Sigmoid colon (tissue), 4 donors: Measurements from ENCODE around the gene GPS2.
A peak's percentile ranks its signal among the peaks of the same experiment; 100 is the strongest.

ENCODE experiments used
- EP300 ChIP-seq, 4 donors: sonication (generic); formaldehyde crosslinking; IDR thresholded peaks; one replicate each; pipeline ENCODE4 v1.6.1; 2017; ENCODE audit warnings: antibody characterized with exemption in 4 of 4
- POLR2A ChIP-seq, 2 donors: fragments of 450-650 bp; IDR thresholded peaks; one replicate each; pipeline ENCODE4 v1.6.1; 2016; ENCODE audit warnings: antibody characterized with exemption in 2 of 2, mild to moderate bottlenecking in 2 of 2, moderate library complexity in 2 of 2
- TF ChIP-seq, protein P1 (sequence below), 4 experiments: fragments of 450-650 bp in 3 of 4; fragments of 200-600 bp in 1 of 4; IDR thresholded peaks; one replicate each; pipeline ENCODE4 v1.5.1; 2016 to 2019; ENCODE audit warnings: antibody characterized with exemption in 4 of 4, mild to moderate bottlenecking in 3 of 4, moderate library complexity in 2 of 4

DNA sequence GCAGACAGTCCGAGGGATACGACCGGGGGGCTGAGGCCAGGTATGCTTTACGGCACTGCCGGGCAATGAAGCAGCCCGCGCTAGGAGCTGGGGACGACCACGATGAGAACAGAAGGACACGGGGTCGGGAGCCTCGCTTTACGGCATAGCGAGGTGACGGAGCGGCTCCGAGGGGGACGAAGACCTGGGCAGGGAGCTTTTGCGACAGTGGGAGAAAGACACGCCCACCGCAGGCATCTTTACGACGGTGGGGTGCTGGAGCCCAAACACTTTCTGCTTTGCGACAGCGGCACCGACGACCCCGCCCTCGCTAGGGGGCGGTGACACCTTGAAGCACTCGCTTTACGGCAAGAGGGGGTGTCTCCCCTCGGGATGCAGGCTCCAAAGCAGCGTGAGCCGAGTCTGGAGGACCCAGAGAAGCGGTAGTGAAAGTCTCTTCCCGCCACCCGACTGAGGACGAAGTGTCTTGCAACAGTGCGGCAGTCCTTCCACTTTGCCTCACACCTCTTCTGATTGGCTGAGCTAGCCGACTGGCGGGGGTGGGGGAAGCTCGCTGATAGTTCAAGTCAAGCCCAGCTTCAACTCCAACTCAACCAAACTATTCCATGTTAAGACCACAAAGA lies 14.3 kb upstream of the GPS2 start:
- TF ChIP-seq POLR2A (IDR thresholded peaks at IDR 0.05) = peak; percentile 88 to 93
- TF ChIP-seq EP300 (IDR thresholded peaks at IDR 0.05) = peak in 1 of 4 donors; percentile 41
- TF ChIP-seq, protein P1, sequence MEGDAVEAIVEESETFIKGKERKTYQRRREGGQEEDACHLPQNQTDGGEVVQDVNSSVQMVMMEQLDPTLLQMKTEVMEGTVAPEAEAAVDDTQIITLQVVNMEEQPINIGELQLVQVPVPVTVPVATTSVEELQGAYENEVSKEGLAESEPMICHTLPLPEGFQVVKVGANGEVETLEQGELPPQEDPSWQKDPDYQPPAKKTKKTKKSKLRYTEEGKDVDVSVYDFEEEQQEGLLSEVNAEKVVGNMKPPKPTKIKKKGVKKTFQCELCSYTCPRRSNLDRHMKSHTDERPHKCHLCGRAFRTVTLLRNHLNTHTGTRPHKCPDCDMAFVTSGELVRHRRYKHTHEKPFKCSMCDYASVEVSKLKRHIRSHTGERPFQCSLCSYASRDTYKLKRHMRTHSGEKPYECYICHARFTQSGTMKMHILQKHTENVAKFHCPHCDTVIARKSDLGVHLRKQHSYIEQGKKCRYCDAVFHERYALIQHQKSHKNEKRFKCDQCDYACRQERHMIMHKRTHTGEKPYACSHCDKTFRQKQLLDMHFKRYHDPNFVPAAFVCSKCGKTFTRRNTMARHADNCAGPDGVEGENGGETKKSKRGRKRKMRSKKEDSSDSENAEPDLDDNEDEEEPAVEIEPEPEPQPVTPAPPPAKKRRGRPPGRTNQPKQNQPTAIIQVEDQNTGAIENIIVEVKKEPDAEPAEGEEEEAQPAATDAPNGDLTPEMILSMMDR (IDR thresholded peaks at IDR 0.05) = no peak
